ENCODE data around the gene NR5A2. TPM values are rescaled to one million over a fixed set of nuclear protein-coding genes. Genes with fewer than 3 reads are reported as not detected.
A peak's percentile ranks its signal among the peaks of the same experiment; 100 is the strongest.
"Not testable (repeated sequence)": the region's sequence is repeated elsewhere in the genome, so short reads cannot be mapped to it uniquely, and the experiment has no call there.

The NR5A2 gene
- total and polyA plus RNA-seq, 2 experiments from 2014 or later = 19.8 to 55.5 TPM

DNA sequence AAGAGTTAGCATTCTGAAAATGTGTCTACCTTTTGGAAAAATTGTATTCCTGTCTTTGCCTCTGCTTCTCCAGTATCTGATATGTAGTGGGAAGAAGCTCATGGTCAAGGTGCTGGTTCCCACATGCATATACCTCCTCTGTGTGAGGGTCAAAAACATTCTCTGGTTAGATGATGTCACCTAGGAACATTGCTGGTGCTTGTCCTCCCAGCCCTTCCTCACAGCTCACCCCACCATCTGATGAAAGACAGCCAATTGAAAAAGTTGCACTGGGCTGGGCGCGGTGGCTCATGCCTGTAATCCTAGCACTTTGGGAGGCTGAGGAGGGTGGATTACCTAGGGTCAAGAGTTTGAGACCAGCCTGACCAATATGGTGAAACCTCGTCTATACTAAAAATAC is 154.4 kb downstream of the NR5A2 start:
- no peaks in the 10 kb centered on the region for H3K79me2 ChIP-seq
- no peak overlapping the region for H3K4me2 ChIP-seq
- H3K36me3 ChIP-seq (replicated peaks; ENCODE audit: insufficient read depth, low read depth) = no peaks in the 10 kb centered on the region
- H3K27ac ChIP-seq = no peak overlapping the region
- TF ChIP-seq EZH2 (IDR thresholded peaks at IDR 0.05; ENCODE audit: borderline replicate concordance) (no peak), EZH2phosphoT487 (IDR thresholded peaks at IDR 0.05; ENCODE audit: low read depth, severe bottlenecking, unreplicated experiment) (no peak)
- TF ChIP-seq, protein P1, sequence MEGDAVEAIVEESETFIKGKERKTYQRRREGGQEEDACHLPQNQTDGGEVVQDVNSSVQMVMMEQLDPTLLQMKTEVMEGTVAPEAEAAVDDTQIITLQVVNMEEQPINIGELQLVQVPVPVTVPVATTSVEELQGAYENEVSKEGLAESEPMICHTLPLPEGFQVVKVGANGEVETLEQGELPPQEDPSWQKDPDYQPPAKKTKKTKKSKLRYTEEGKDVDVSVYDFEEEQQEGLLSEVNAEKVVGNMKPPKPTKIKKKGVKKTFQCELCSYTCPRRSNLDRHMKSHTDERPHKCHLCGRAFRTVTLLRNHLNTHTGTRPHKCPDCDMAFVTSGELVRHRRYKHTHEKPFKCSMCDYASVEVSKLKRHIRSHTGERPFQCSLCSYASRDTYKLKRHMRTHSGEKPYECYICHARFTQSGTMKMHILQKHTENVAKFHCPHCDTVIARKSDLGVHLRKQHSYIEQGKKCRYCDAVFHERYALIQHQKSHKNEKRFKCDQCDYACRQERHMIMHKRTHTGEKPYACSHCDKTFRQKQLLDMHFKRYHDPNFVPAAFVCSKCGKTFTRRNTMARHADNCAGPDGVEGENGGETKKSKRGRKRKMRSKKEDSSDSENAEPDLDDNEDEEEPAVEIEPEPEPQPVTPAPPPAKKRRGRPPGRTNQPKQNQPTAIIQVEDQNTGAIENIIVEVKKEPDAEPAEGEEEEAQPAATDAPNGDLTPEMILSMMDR (IDR thresholded peaks at IDR 0.05; ENCODE audit: poor library complexity) = no peak
- 100% methylated on average over 3 of the region's 3 CpGs for WGBS (ENCODE audit: low lambda C conversion rate, missing lambda C conversion rate)
- no peak overlapping the region for H3K4me3 ChIP-seq
- H3K9me2 ChIP-seq (replicated peaks; ENCODE audit: insufficient read depth) = no peaks in the 10 kb centered on the region
- no peak overlapping the region for H2AFZ ChIP-seq
- no peaks in the 10 kb centered on the region for H4K20me1 ChIP-seq (ENCODE audit: insufficient read depth, poor library complexity, severe bottlenecking)
- H3K9me3 ChIP-seq (ENCODE audit: low read depth) = no peaks in the 10 kb centered on the region
- no peak for DNase-seq (ENCODE audit: low spot score)
- no peaks in the 10 kb centered on the region for H3K4me1 ChIP-seq (ENCODE audit: insufficient read depth)
- H3K27me3 ChIP-seq = no peaks in the 10 kb centered on the region

DNA sequence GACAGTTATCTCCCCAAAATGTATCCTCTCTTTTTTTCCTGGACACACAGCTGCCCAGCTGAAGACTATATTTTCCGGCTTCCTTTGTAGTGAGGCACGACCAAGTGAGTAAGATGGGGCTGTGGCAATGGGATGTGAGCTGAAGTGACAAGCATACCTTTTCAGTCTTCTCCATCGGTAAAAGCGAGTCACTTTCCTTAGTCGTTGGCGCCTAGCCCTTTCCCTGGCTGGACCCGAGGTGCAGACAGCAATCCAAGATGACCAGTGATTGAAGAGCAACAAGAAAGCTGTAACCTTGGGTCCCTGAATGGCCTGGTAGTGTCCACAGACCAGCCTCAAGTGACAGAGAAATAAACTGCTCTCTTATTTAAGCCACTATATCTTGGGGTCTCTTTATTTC is 155.2 kb downstream of the NR5A2 start:
- Histone ChIP-seq H3K4me3 (no peak overlapping the region), H3K79me2 (no peaks in the 10 kb centered on the region), H3K9me3 (ENCODE audit: low read depth) (no peaks in the 10 kb centered on the region), H3K4me2 (no peak overlapping the region), H3K4me1 (ENCODE audit: insufficient read depth) (no peaks in the 10 kb centered on the region), H3K36me3 (replicated peaks; ENCODE audit: insufficient read depth, low read depth) (no peaks in the 10 kb centered on the region), H2AFZ (no peak overlapping the region), H3K9me2 (replicated peaks; ENCODE audit: insufficient read depth) (no peaks in the 10 kb centered on the region), H3K27ac (no peak overlapping the region), H3K27me3 (no peaks in the 10 kb centered on the region), H4K20me1 (ENCODE audit: insufficient read depth, poor library complexity, severe bottlenecking) (no peaks in the 10 kb centered on the region)
- DNase-seq (ENCODE audit: low spot score) = no peak
- WGBS (ENCODE audit: low lambda C conversion rate, missing lambda C conversion rate) = 94% methylated on average over 7 of the region's 7 CpGs
- TF ChIP-seq EZH2phosphoT487 (IDR thresholded peaks at IDR 0.05; ENCODE audit: low read depth, severe bottlenecking, unreplicated experiment) (no peak), EZH2 (IDR thresholded peaks at IDR 0.05; ENCODE audit: borderline replicate concordance) (no peak)
- TF ChIP-seq, protein P1 (IDR thresholded peaks at IDR 0.05; ENCODE audit: poor library complexity) = no peak

DNA sequence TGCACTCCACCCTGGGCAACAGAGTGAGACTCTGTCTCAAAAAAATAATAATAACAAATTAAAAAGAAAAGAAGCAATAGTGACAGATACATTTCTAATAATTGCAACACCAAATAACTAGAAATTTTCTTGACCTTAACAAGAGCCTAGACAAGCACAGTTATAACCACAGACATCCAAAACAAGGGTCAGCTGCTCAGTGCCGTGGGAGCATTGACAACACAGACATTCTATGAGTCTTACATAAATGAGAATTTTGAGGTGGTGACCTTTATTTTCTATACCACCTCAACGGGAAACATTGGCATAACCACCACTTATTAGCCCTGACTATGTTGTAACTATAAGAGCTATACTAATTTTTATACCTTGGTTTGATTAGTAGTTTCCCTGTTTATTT is 156.1 kb downstream of the NR5A2 start:
- Histone ChIP-seq H3K27ac (no peak overlapping the region), H3K4me3 (no peak overlapping the region), H3K4me2 (no peak overlapping the region), H3K4me1 (ENCODE audit: insufficient read depth) (no peaks in the 10 kb centered on the region), H3K9me2 (replicated peaks; ENCODE audit: insufficient read depth) (no peaks in the 10 kb centered on the region), H3K27me3 (no peaks in the 10 kb centered on the region), H2AFZ (no peak overlapping the region), H3K36me3 (replicated peaks; ENCODE audit: insufficient read depth, low read depth) (no peaks in the 10 kb centered on the region), H3K9me3 (ENCODE audit: low read depth) (no peaks in the 10 kb centered on the region), H4K20me1 (ENCODE audit: insufficient read depth, poor library complexity, severe bottlenecking) (no peaks in the 10 kb centered on the region), H3K79me2 (no peaks in the 10 kb centered on the region)
- TF ChIP-seq EZH2phosphoT487 (IDR thresholded peaks at IDR 0.05; ENCODE audit: low read depth, severe bottlenecking, unreplicated experiment) (no peak), EZH2 (IDR thresholded peaks at IDR 0.05; ENCODE audit: borderline replicate concordance) (no peak)
- TF ChIP-seq, protein P1 (IDR thresholded peaks at IDR 0.05; ENCODE audit: poor library complexity) = no peak
- WGBS (ENCODE audit: low lambda C conversion rate, missing lambda C conversion rate) = 85% methylated on average over 2 of the region's 2 CpGs
- DNase-seq (ENCODE audit: low spot score) = no peak

DNA sequence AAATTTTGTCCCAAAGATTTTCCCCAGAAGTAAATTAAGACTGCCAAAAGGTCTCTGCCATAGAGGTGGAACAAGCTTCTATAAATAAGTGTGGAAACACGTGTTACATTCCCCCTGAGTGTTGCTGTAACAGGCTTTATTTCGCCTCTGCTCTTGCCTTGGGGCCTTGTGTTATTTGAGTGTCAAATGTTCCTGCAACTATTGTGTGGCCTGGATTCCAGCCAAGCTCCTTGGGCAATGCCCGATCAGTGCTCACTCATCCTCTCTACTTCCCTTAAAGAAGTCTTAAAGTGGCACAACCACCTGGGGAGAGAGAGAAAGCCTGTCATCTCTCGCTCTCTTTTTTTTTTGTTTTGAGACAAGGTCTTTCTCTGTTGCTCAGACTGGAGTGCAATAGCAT is 156.7 kb downstream of the NR5A2 start:
- H3K4me2 ChIP-seq = no peak overlapping the region

DNA sequence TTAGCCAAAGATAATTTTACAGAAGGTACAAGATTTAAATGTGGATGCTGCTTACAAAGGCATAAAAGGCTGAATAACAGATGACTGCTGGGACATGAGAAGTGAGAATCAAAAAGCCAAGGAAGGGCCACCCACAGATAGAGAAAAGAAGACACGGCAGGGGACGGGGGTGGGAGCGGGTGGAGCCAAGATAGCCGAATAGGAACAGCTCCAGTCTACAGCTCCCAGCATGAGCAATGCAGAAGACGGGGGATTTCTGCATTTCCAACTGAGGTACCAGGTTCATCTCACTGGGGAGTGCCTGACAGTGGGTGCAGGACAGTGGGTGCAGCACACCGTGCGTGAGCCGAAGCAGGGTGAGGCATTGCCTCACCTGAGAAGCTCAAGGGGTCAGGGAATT is 157.7 kb downstream of the NR5A2 start:
- not testable (repeated sequence) for H2AFZ ChIP-seq; H3K27me3 ChIP-seq; H3K4me2 ChIP-seq; H3K36me3 ChIP-seq (replicated peaks; ENCODE audit: insufficient read depth, low read depth); H3K79me2 ChIP-seq; H4K20me1 ChIP-seq (ENCODE audit: insufficient read depth, poor library complexity, severe bottlenecking); H3K27ac ChIP-seq; DNase-seq (ENCODE audit: low spot score); H3K4me3 ChIP-seq; H3K9me2 ChIP-seq (replicated peaks; ENCODE audit: insufficient read depth); H3K9me3 ChIP-seq (ENCODE audit: low read depth); H3K4me1 ChIP-seq (ENCODE audit: insufficient read depth)
- WGBS (ENCODE audit: low lambda C conversion rate, missing lambda C conversion rate) = 98% methylated on average over 7 of the region's 8 CpGs

More for the DNA sequence above, 156.7 kb downstream of the NR5A2 start:
- Histone ChIP-seq H3K9me3 (ENCODE audit: low read depth) (no peaks in the 10 kb centered on the region), H3K27ac (no peak overlapping the region), H3K4me1 (ENCODE audit: insufficient read depth) (no peaks in the 10 kb centered on the region), H4K20me1 (ENCODE audit: insufficient read depth, poor library complexity, severe bottlenecking) (no peaks in the 10 kb centered on the region), H3K27me3 (no peaks in the 10 kb centered on the region), H3K4me3 (no peak overlapping the region), H3K9me2 (replicated peaks; ENCODE audit: insufficient read depth) (no peaks in the 10 kb centered on the region), H3K36me3 (replicated peaks; ENCODE audit: insufficient read depth, low read depth) (no peaks in the 10 kb centered on the region), H2AFZ (no peak overlapping the region), H3K79me2 (no peaks in the 10 kb centered on the region)
- WGBS (ENCODE audit: low lambda C conversion rate, missing lambda C conversion rate) = 63% methylated on average over 4 of the region's 4 CpGs
- TF ChIP-seq EZH2 (IDR thresholded peaks at IDR 0.05; ENCODE audit: borderline replicate concordance) (no peak), EZH2phosphoT487 (IDR thresholded peaks at IDR 0.05; ENCODE audit: low read depth, severe bottlenecking, unreplicated experiment) (no peak)
- TF ChIP-seq, protein P1 (IDR thresholded peaks at IDR 0.05; ENCODE audit: poor library complexity) = no peak
- peak; percentile 40 for DNase-seq (ENCODE audit: low spot score)

Data from hepatocyte (in vitro differentiated cells).